ENCODE results near the gene TSPOAP1.

TSPOAP1 gene

GRCh38 chr17:58332778-58333735, 4.5 kb upstream of the TSPOAP1 start:
- Histone ChIP-seq H3K9ac (ENCODE audit: low read length) (peak overlapping the region; percentile 100), H3K4me3 (ENCODE audit: insufficient read depth, low read length, poor library complexity, severe bottlenecking) (peak overlapping the region; percentile 61), H3K27ac (ENCODE audit: low read depth, low read length) (peak overlapping the region; percentile 97), H3K4me2 (ENCODE audit: low read depth, low read length, poor library complexity, severe bottlenecking) (peak overlapping the region; percentile 99), H4K20me1 (ENCODE audit: low read depth, low read length) (no peaks in the 10 kb centered on the region), H3K9me2 (replicated peaks; ENCODE audit: insufficient read depth, low read length) (no peaks in the 10 kb centered on the region), H3F3A (ENCODE audit: insufficient read depth) (peaks cover 91% of the 10 kb centered on the region), H3K36me3 (ENCODE audit: low read length) (peaks cover 20% of the 10 kb centered on the region), H3K79me2 (ENCODE audit: insufficient read depth, low read length) (peaks cover 20% of the 10 kb centered on the region), H2AFZ (ENCODE audit: low read depth, low read length, severe bottlenecking) (no peak overlapping the region), H3K9me3 (ENCODE audit: insufficient read depth, low read length) (no peaks in the 10 kb centered on the region), H3K27me3 (ENCODE audit: low read length) (no peaks in the 10 kb centered on the region)
- TF ChIP-seq EZH2phosphoT487 (conservative IDR thresholded peaks at IDR 0.05; ENCODE audit: low read length), result no peak
- TF ChIP-seq CTCF (IDR thresholded peaks at IDR 0.05; ENCODE audit: insufficient read depth, low read length, poor library complexity, severe bottlenecking), result no peak

GRCh38 chr17:58331815-58332777, 3.5 kb upstream of the TSPOAP1 start:
- no peaks in the 10 kb centered on the region for H3K9me3 ChIP-seq (ENCODE audit: insufficient read depth, low read length)
- H4K20me1 ChIP-seq (ENCODE audit: low read depth, low read length), result no peaks in the 10 kb centered on the region
- H3K79me2 ChIP-seq (ENCODE audit: insufficient read depth, low read length), result peaks cover 20% of the 10 kb centered on the region
- H3K27ac ChIP-seq (ENCODE audit: low read depth, low read length), result peak overlapping the region; percentile 97
- H3K4me2 ChIP-seq (ENCODE audit: low read depth, low read length, poor library complexity, severe bottlenecking), result peak overlapping the region; percentile 99
- peak overlapping the region; percentile 100 for H3K9ac ChIP-seq (ENCODE audit: low read length)
- H3K36me3 ChIP-seq (ENCODE audit: low read length), result peaks cover 20% of the 10 kb centered on the region
- H3K9me2 ChIP-seq (replicated peaks; ENCODE audit: insufficient read depth, low read length), result no peaks in the 10 kb centered on the region
- H3K4me3 ChIP-seq (ENCODE audit: insufficient read depth, low read length, poor library complexity, severe bottlenecking), result peak overlapping the region; percentile 96
- H3F3A ChIP-seq (ENCODE audit: insufficient read depth), result peaks cover 91% of the 10 kb centered on the region
- TF ChIP-seq CTCF (IDR thresholded peaks at IDR 0.05; ENCODE audit: insufficient read depth, low read length, poor library complexity, severe bottlenecking) (no peak), EZH2phosphoT487 (conservative IDR thresholded peaks at IDR 0.05; ENCODE audit: low read length) (no peak)
- H3K27me3 ChIP-seq (ENCODE audit: low read length), result no peaks in the 10 kb centered on the region
- H2AFZ ChIP-seq (ENCODE audit: low read depth, low read length, severe bottlenecking), result no peak overlapping the region

- Histone ChIP-seq H3K4me2 (ENCODE audit: low read depth, low read length, poor library complexity, severe bottlenecking) (peak overlapping the region; percentile 76), H3K4me3 (ENCODE audit: insufficient read depth, low read length, poor library complexity, severe bottlenecking) (peak overlapping the region; percentile 96)
These were observed 2.6 kb upstream of the TSPOAP1 start for GRCh38 chr17:58330997-58331814.

More at GRCh38 chr17:58330997-58331814, 2.6 kb upstream of the TSPOAP1 start:
- Histone ChIP-seq H3K27me3 (ENCODE audit: low read length) (no peaks in the 10 kb centered on the region), H3K27ac (ENCODE audit: low read depth, low read length) (peak overlapping the region; percentile 97), H3K9me3 (ENCODE audit: insufficient read depth, low read length) (no peaks in the 10 kb centered on the region), H3K36me3 (ENCODE audit: low read length) (peaks cover 20% of the 10 kb centered on the region), H4K20me1 (ENCODE audit: low read depth, low read length) (no peaks in the 10 kb centered on the region), H3K79me2 (ENCODE audit: insufficient read depth, low read length) (peaks cover 20% of the 10 kb centered on the region), H3F3A (ENCODE audit: insufficient read depth) (peaks cover 85% of the 10 kb centered on the region), H3K9ac (ENCODE audit: low read length) (peak overlapping the region; percentile 100), H3K9me2 (replicated peaks; ENCODE audit: insufficient read depth, low read length) (no peaks in the 10 kb centered on the region), H2AFZ (ENCODE audit: low read depth, low read length, severe bottlenecking) (no peak overlapping the region)
- no peak for TF ChIP-seq CTCF (IDR thresholded peaks at IDR 0.05; ENCODE audit: insufficient read depth, low read length, poor library complexity, severe bottlenecking)
- TF ChIP-seq EZH2phosphoT487 (conservative IDR thresholded peaks at IDR 0.05; ENCODE audit: low read length), result no peak
